ENCODE data around the gene SSBP2.

DNA sequence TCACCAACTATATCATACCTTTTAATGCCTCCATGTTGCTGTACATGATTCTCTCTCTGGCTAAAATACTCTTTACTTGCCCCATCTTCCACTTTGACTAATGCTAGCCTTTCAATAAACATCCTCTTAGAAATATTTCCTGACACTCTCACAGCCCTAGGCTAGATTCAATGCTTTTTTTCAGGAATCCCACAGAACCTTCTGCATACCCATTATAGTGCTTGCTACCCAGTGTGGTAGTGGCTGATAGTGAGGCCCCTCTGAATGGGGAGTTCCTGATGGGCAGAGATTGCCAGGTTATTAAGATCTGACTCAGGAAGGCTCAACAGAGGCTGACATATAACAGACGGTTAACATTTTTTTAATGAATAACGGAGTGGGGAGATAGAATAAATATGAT lies 11.6 kb downstream of the SSBP2 start:
- TF ChIP-seq, protein P1, sequence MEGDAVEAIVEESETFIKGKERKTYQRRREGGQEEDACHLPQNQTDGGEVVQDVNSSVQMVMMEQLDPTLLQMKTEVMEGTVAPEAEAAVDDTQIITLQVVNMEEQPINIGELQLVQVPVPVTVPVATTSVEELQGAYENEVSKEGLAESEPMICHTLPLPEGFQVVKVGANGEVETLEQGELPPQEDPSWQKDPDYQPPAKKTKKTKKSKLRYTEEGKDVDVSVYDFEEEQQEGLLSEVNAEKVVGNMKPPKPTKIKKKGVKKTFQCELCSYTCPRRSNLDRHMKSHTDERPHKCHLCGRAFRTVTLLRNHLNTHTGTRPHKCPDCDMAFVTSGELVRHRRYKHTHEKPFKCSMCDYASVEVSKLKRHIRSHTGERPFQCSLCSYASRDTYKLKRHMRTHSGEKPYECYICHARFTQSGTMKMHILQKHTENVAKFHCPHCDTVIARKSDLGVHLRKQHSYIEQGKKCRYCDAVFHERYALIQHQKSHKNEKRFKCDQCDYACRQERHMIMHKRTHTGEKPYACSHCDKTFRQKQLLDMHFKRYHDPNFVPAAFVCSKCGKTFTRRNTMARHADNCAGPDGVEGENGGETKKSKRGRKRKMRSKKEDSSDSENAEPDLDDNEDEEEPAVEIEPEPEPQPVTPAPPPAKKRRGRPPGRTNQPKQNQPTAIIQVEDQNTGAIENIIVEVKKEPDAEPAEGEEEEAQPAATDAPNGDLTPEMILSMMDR (IDR thresholded peaks at IDR 0.05) = no peak
- no peak for TF ChIP-seq EP300 (IDR thresholded peaks at IDR 0.05)

Measured in stomach (tissue), 4 donors.